ENCODE measurements around the gene FLAD1.

- no peak for TF ChIP-seq CTCF (IDR thresholded peaks at IDR 0.05)
- TF ChIP-seq EP300 (IDR thresholded peaks at IDR 0.05), result no peak
Observed at GRCh38 chr1:154978360-154978759, 4.8 kb upstream of the FLAD1 start.

Data from tibial nerve (tissue), 4 donors.